HG02870 (cell line): Measurements from ENCODE around the gene SV2C.
"Not testable (repeated sequence)": the region's sequence is repeated elsewhere in the genome, so short reads cannot be mapped to it uniquely, and the experiment has no call there.

Experiments
- ATAC-seq: cut with Tn5 transposase; IDR thresholded peaks from one replicate; pipeline ENCODE4 v1.9.1; 2021; ENCODE audit warnings: mild to moderate bottlenecking, moderate library complexity; ENCODE audit not compliant: unreplicated experiment

Gene SV2C

GRCh38 chr5:76199336-76200318, 116.4 kb downstream of the SV2C start:
- no peak for ATAC-seq

- no peak for ATAC-seq
Observed at GRCh38 chr5:76202182-76202581, 119.0 kb downstream of the SV2C start.

- no peak for ATAC-seq
Observed at GRCh38 chr5:76204191-76204590, 121.0 kb downstream of the SV2C start.

GRCh38 chr5:76204713-76205112, 121.5 kb downstream of the SV2C start:
- no peak for ATAC-seq

GRCh38 chr5:76207120-76207519, 123.9 kb downstream of the SV2C start:
- ATAC-seq: no peak

- no peak for ATAC-seq
Observed at GRCh38 chr5:76209297-76209696, 126.1 kb downstream of the SV2C start.

- no peak for ATAC-seq
Observed at GRCh38 chr5:76210946-76211345, 127.8 kb downstream of the SV2C start.

GRCh38 chr5:76213858-76214257, 130.7 kb downstream of the SV2C start:
- ATAC-seq: no peak

- no peak for ATAC-seq
Observed at GRCh38 chr5:76216748-76217147, 133.6 kb downstream of the SV2C start.

GRCh38 chr5:76219636-76220035, 136.5 kb downstream of the SV2C start:
- ATAC-seq: no peak

GRCh38 chr5:76221311-76221710, 138.1 kb downstream of the SV2C start:
- ATAC-seq: no peak

GRCh38 chr5:76222318-76222717, 139.1 kb downstream of the SV2C start:
- ATAC-seq: no peak

GRCh38 chr5:76223696-76224095, 140.5 kb downstream of the SV2C start:
- no peak for ATAC-seq

GRCh38 chr5:76224898-76225297, 141.7 kb downstream of the SV2C start:
- no peak for ATAC-seq

- no peak for ATAC-seq
Observed at GRCh38 chr5:76225336-76225735, 142.2 kb downstream of the SV2C start.

GRCh38 chr5:76229900-76230299, 146.7 kb downstream of the SV2C start:
- no peak for ATAC-seq

GRCh38 chr5:76230711-76231285, 147.6 kb downstream of the SV2C start:
- ATAC-seq: no peak

- no peak for ATAC-seq
Observed at GRCh38 chr5:76234665-76235064, 151.5 kb downstream of the SV2C start.

- ATAC-seq: no peak
Observed at GRCh38 chr5:76236684-76237083, 153.5 kb downstream of the SV2C start.

GRCh38 chr5:76240336-76240735, 157.2 kb downstream of the SV2C start:
- ATAC-seq: no peak

- ATAC-seq: not testable (repeated sequence)
Observed at GRCh38 chr5:76242155-76242554, 159.0 kb downstream of the SV2C start.

- no peak for ATAC-seq
Observed at GRCh38 chr5:76245590-76245989, 162.4 kb downstream of the SV2C start.
